H54 (cell line): ENCODE measurements around the gene THSD7A.

Source experiments
- DNase-seq: peaks from one replicate; pipeline ENCODE4 v3.0.0; 2011; ENCODE audit warnings: low spot score, mixed read lengths; ENCODE audit not compliant: insufficient read length
- FAIRE-seq: peaks from 3 replicates; lab custom pipeline; 2011; peaks lifted over from hg19 to GRCh38; lab: Jason Lieb, UNC
- POLR2A ChIP-seq: IDR thresholded peaks from 2 replicates; pipeline ENCODE4 v1.6.1; 2011; ENCODE audit warnings: low read depth, mild to moderate bottlenecking, low read length

Gene THSD7A

GRCh38 chr7:11330208-11330607 is 501.8 kb downstream of the THSD7A start:
- FAIRE-seq (no peak), DNase-seq (no peak)
- no peak for TF ChIP-seq POLR2A

- DNase-seq = no peak
- TF ChIP-seq POLR2A = no peak
- no peak for FAIRE-seq
These were observed 502.4 kb downstream of the THSD7A start for GRCh38 chr7:11329626-11330025.

- FAIRE-seq = no peak
- TF ChIP-seq POLR2A = no peak
- no peak for DNase-seq
These were observed 503.7 kb downstream of the THSD7A start for GRCh38 chr7:11328309-11328708.

- no peak for DNase-seq
- TF ChIP-seq POLR2A = no peak
These were observed 504.4 kb downstream of the THSD7A start for GRCh38 chr7:11327633-11328032.

More at GRCh38 chr7:11327633-11328032, 504.4 kb downstream of the THSD7A start:
- FAIRE-seq = no peak
